Rectal smooth muscle tissue (tissue), 1 donor: ENCODE data around the gene GCN1.

Source experiments
- H3K27ac ChIP-seq: one replicate; pipeline ENCODE4 v1.7.0; 2013; ENCODE audit warnings: low read depth, low read length, inconsistent platforms
- H3K27me3 ChIP-seq: one replicate; pipeline ENCODE4 v1.7.0; 2013; ENCODE audit warnings: low read length; ENCODE audit not compliant: control insufficient read depth, insufficient read depth
- H3K36me3 ChIP-seq: one replicate; pipeline ENCODE4 v1.7.0; 2013; ENCODE audit warnings: low read length; ENCODE audit not compliant: control insufficient read depth, insufficient read depth
- H3K4me1 ChIP-seq: one replicate; pipeline ENCODE4 v1.7.0; 2013; ENCODE audit warnings: low read length; ENCODE audit not compliant: control insufficient read depth, insufficient read depth
- H3K4me3 ChIP-seq: one replicate; pipeline ENCODE4 v1.7.0; 2013; ENCODE audit warnings: low read length
- H3K9ac ChIP-seq: one replicate; pipeline ENCODE4 v1.7.0; 2013; ENCODE audit warnings: low read length

GCN1 gene, protein sequence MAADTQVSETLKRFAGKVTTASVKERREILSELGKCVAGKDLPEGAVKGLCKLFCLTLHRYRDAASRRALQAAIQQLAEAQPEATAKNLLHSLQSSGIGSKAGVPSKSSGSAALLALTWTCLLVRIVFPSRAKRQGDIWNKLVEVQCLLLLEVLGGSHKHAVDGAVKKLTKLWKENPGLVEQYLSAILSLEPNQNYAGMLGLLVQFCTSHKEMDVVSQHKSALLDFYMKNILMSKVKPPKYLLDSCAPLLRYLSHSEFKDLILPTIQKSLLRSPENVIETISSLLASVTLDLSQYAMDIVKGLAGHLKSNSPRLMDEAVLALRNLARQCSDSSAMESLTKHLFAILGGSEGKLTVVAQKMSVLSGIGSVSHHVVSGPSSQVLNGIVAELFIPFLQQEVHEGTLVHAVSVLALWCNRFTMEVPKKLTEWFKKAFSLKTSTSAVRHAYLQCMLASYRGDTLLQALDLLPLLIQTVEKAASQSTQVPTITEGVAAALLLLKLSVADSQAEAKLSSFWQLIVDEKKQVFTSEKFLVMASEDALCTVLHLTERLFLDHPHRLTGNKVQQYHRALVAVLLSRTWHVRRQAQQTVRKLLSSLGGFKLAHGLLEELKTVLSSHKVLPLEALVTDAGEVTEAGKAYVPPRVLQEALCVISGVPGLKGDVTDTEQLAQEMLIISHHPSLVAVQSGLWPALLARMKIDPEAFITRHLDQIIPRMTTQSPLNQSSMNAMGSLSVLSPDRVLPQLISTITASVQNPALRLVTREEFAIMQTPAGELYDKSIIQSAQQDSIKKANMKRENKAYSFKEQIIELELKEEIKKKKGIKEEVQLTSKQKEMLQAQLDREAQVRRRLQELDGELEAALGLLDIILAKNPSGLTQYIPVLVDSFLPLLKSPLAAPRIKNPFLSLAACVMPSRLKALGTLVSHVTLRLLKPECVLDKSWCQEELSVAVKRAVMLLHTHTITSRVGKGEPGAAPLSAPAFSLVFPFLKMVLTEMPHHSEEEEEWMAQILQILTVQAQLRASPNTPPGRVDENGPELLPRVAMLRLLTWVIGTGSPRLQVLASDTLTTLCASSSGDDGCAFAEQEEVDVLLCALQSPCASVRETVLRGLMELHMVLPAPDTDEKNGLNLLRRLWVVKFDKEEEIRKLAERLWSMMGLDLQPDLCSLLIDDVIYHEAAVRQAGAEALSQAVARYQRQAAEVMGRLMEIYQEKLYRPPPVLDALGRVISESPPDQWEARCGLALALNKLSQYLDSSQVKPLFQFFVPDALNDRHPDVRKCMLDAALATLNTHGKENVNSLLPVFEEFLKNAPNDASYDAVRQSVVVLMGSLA (N-terminal part only)

GRCh38 chr12:120194534-120195395 is at the start of gene GCN1:
TSS of gene GCN1 (minus strand) at chr12:120194715. CDS start at chr12:120194697, 18 bp downstream.
- Histone ChIP-seq H3K27me3 (no peaks in the 10 kb centered on the region), H3K4me1 (peaks cover 16% of the 10 kb centered on the region), H3K9ac (peak within 1 kb of the TSS; percentile 59), H3K36me3 (peaks cover 25% of the 10 kb centered on the region), H3K27ac (peak within 1 kb of the TSS; percentile 78), H3K4me3 (peak within 1 kb of the TSS; percentile 90)

DNA sequence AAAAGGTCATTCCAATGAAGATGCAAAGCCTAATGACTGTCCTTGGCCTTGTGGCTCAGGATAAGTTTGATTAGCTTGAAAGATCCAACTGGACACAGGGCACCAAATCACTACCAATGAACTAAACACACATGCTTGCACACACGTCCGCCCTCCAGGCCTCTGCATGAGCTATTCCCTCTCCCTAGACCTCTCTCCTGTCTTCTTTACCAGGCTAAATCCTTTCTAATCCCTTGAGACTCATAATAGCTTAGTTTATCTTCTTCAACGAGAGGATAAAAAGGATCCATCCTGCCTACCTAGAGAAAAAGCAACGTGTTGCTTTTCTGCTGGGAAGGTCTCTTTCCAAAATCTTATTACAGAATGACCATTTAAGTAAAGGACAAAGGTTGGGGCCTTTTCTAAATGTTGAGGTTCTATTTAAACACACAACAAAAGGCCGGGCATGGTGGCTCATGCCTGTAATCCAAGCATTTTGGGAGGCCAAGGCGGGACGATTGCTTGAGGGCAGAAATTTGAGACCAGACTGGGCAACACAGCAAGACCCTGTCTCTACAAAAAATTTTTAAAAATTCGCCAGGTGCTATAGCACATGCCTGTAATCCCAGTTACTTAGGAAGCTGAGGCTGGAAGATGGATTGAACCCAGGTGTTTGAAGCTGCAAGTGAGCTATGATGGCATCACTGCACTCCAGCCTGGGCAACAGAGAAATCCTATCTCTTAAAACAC is 48.6 kb upstream of the GCN1 start:
- H3K27ac ChIP-seq, result no peak overlapping the region
- H3K4me1 ChIP-seq, result peaks cover 29% of the 10 kb centered on the region
- H3K36me3 ChIP-seq, result no peaks in the 10 kb centered on the region
- H3K9ac ChIP-seq, result no peak overlapping the region
- no peaks in the 10 kb centered on the region for H3K27me3 ChIP-seq
- no peak overlapping the region for H3K4me3 ChIP-seq

DNA sequence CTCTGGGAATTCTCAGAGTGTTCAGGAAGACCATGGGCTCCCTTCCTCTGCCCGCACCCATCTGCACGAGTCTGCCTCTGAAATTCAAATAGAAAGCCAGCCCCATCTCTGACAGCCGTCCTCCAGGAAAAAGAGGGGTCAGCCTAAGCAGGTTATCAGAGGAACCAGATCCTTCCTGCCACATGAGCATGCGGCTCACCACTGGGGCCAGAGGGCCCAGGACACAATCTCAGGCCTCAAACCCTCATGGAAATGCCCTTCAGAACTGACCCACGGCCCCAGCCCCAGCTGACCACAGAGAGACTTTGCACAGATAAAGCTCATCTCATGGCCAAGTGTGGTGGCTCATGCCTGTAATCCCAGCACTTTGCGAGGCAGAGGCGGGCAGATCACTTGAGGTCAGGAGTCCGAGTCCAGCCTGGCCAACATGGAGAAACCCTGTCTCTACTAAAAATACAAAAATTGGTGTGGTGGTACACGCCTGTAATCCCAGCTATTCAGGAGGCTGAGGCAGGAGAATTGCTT is 47.8 kb upstream of the GCN1 start:
- Histone ChIP-seq H3K27me3 (no peaks in the 10 kb centered on the region), H3K4me3 (no peak overlapping the region), H3K27ac (peak overlapping the region; percentile 7), H3K36me3 (no peaks in the 10 kb centered on the region), H3K9ac (no peak overlapping the region), H3K4me1 (peaks cover 31% of the 10 kb centered on the region)

DNA sequence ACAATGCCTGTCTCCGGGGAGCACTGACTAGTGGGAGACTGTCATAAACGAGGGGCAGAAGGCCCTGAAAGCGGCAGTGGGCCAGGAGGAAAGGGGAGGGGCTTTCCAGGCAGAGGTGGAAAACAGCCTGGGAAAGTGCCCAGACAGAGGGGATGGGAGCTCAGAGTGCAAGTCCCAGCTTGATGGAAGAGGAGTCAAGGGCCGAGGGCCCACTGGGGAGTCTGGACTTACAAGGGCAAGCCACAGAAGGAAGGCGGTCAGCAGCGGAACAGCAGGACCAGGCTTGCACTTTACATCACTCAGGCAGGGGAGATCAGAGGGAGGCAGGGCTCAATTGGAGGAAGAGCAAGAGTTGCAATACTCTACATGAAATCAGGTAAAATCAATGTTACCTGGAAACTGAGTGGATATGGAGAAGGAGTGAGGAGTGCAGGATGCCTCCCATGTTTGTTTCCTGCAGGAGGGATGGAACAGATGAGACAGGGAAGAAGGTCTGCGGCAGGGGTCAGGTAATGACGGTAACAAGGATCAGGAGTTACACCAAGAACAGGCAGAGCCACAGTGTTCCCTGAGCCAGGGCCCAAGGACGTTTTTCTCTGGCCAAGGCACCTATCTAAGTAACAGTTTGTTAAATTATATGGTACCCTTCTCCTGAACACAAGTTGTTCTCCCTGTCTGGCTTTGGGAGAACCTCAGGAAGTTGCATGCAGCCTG is 47.2 kb upstream of the GCN1 start:
- Histone ChIP-seq H3K9ac (no peak overlapping the region), H3K27ac (peak overlapping the region; percentile 28), H3K36me3 (no peaks in the 10 kb centered on the region), H3K27me3 (no peaks in the 10 kb centered on the region), H3K4me1 (peaks cover 29% of the 10 kb centered on the region), H3K4me3 (no peak overlapping the region)

GRCh38 chr12:120240495-120240833 is 45.9 kb upstream of the GCN1 start:
- Histone ChIP-seq H3K4me3 (no peak overlapping the region), H3K27me3 (no peaks in the 10 kb centered on the region), H3K4me1 (peaks cover 36% of the 10 kb centered on the region), H3K27ac (no peak overlapping the region), H3K9ac (no peak overlapping the region), H3K36me3 (no peaks in the 10 kb centered on the region)

- no peak overlapping the region for H3K9ac ChIP-seq
- H3K27ac ChIP-seq, result no peak overlapping the region
- H3K27me3 ChIP-seq, result no peaks in the 10 kb centered on the region
- peaks cover 41% of the 10 kb centered on the region for H3K4me1 ChIP-seq
- no peak overlapping the region for H3K4me3 ChIP-seq
- H3K36me3 ChIP-seq, result no peaks in the 10 kb centered on the region
Measured at GRCh38 chr12:120239776-120240494, 45.4 kb upstream of the GCN1 start.

DNA sequence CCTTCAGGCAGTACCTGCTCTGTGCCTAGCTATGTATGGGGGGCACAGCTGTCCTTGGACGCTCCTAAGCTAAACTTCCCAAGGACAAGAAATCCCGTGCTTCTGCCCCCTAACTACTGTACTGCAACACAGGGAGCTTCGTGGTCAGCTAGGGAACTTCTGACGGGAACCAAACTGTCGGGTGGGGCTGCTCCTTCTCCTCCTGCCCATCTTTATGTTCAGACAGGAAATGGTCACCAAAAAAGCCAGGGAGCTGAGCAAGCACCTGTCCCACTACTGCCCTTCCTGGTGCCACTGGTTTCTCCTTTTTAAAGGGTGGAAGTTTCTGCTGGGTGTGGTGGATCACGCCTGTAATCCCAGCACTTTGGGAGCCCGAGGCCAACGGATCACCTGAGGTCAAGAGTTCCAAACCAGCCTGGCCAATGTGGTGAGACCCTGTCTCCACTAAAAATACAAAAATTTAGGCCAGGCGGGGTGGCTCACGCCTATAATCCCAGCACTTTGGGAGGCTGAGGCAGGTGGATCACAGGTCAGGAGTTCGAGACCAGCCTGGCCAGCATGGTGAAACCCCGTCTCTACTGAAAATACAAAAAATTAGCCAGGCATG is 44.4 kb upstream of the GCN1 start:
- Histone ChIP-seq H3K4me3 (no peak overlapping the region), H3K9ac (no peak overlapping the region), H3K27ac (peak overlapping the region; percentile 1), H3K27me3 (no peaks in the 10 kb centered on the region), H3K4me1 (peaks cover 50% of the 10 kb centered on the region), H3K36me3 (no peaks in the 10 kb centered on the region)

DNA sequence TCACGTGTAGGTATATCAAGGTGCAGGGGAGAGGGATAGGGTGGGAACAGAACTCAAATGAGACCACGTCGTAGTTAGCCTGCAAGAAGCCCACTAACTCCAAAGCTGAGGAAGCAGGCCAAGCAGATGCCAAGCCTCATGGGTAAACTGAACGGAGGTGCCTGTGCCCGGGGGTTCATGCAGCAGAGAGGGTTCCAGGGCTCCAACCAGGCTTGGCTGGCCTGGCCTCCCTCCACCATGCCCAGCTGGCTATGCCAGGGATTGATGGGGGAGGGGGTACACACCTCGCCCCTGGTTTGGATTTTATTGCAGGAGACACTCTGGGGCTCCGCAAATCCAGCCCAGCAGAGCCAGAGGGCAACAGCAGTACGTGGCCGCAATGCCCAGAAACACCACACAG is 43.7 kb upstream of the GCN1 start:
- no peaks in the 10 kb centered on the region for H3K36me3 ChIP-seq
- H3K9ac ChIP-seq, result no peak overlapping the region
- peak overlapping the region; percentile 1 for H3K27ac ChIP-seq
- peaks cover 50% of the 10 kb centered on the region for H3K4me1 ChIP-seq
- H3K4me3 ChIP-seq, result no peak overlapping the region
- no peaks in the 10 kb centered on the region for H3K27me3 ChIP-seq

GRCh38 chr12:120237360-120238171 is 43.1 kb upstream of the GCN1 start:
- no peak overlapping the region for H3K4me3 ChIP-seq
- no peaks in the 10 kb centered on the region for H3K27me3 ChIP-seq
- no peaks in the 10 kb centered on the region for H3K36me3 ChIP-seq
- no peak overlapping the region for H3K9ac ChIP-seq
- peak overlapping the region; percentile 37 for H3K27ac ChIP-seq
- H3K4me1 ChIP-seq, result peaks cover 55% of the 10 kb centered on the region
